COLO668 (cell line): ENCODE results near the gene WNT3A.

Source experiments
- DNase-seq: peaks from one replicate; lab custom pipeline; 2025; ENCODE audit not compliant: unreplicated experiment; lab: John Stamatoyannopoulos, UW

Gene WNT3A

GRCh38 chr1:228082214-228082917 is 75.6 kb downstream of the WNT3A start, which contains the start of gene ARF1:
Gene ARF1 (plus strand): TSS chr1:228082708. CDS start chr1:228097115, 14,407 bp downstream.
- DNase-seq, result peak; percentile 98

- peak; percentile 64 for DNase-seq
Measured at GRCh38 chr1:228082918-228083870, 76.4 kb downstream of the WNT3A start.

- peak; percentile 28 for DNase-seq
Measured at GRCh38 chr1:228083871-228084278, 77.1 kb downstream of the WNT3A start.

GRCh38 chr1:228084325-228084724 is 77.5 kb downstream of the WNT3A start:
- no peak for DNase-seq

- DNase-seq, result no peak
Measured at GRCh38 chr1:228084797-228085196, 78.0 kb downstream of the WNT3A start.

GRCh38 chr1:228085287-228085951 is 78.6 kb downstream of the WNT3A start:
- peak; percentile 25 for DNase-seq

GRCh38 chr1:228087771-228088251 is 81.0 kb downstream of the WNT3A start:
- no peak for DNase-seq

- no peak for DNase-seq
Measured at GRCh38 chr1:228088586-228089498, 82.0 kb downstream of the WNT3A start.

- DNase-seq, result no peak
Measured at GRCh38 chr1:228089519-228090380, 83.0 kb downstream of the WNT3A start.

GRCh38 chr1:228090613-228091081 is 83.8 kb downstream of the WNT3A start:
- DNase-seq, result peak; percentile 45

GRCh38 chr1:228091084-228091483 is 84.3 kb downstream of the WNT3A start:
- no peak for DNase-seq

- DNase-seq, result no peak
Measured at GRCh38 chr1:228092342-228093049, 85.7 kb downstream of the WNT3A start.

GRCh38 chr1:228093050-228093906 is 86.5 kb downstream of the WNT3A start:
- DNase-seq, result no peak

GRCh38 chr1:228094432-228095016 is 87.7 kb downstream of the WNT3A start:
- DNase-seq, result no peak

GRCh38 chr1:228095161-228095560 is 88.4 kb downstream of the WNT3A start:
- DNase-seq, result no peak

- DNase-seq, result no peak
Measured at GRCh38 chr1:228095938-228096337, 89.1 kb downstream of the WNT3A start.
